Ramos (cell line): ENCODE measurements around the gene KCNQ1.

ENCODE experiments used
- in situ Hi-C: fragments of 300-500 bp; cut with MboI; formaldehyde crosslinking; loops from one replicate; pipeline ENCODE4 v1.14.3; 2022; ENCODE audit warnings: low sequenced_read_pairs; ENCODE audit not compliant: unreplicated experiment

Gene KCNQ1

GRCh38 chr11:2452321-2453012, 7.7 kb downstream of the KCNQ1 start:
- in situ Hi-C loops, result no loop called here

- in situ Hi-C loops, result no loop called here
Observed at GRCh38 chr11:2453436-2453835, 8.6 kb downstream of the KCNQ1 start.

GRCh38 chr11:2458321-2458720, 13.5 kb downstream of the KCNQ1 start:
- in situ Hi-C loops, result no loop called here

GRCh38 chr11:2459016-2459725, 14.4 kb downstream of the KCNQ1 start:
- in situ Hi-C loops, result no loop called here

- in situ Hi-C loops, result no loop called here
Observed at GRCh38 chr11:2459796-2460531, 15.2 kb downstream of the KCNQ1 start.

- in situ Hi-C loops, result no loop called here
Observed at GRCh38 chr11:2460540-2461252, 15.9 kb downstream of the KCNQ1 start.

GRCh38 chr11:2461253-2461955, 16.6 kb downstream of the KCNQ1 start:
- in situ Hi-C loops, result no loop called here

GRCh38 chr11:2461956-2462542, 17.2 kb downstream of the KCNQ1 start:
- in situ Hi-C loops, result no loop called here

- in situ Hi-C loops, result no loop called here
Observed at GRCh38 chr11:2462543-2462985, 17.8 kb downstream of the KCNQ1 start.

GRCh38 chr11:2462986-2463765, 18.4 kb downstream of the KCNQ1 start:
- in situ Hi-C loops, result no loop called here

- in situ Hi-C loops, result no loop called here
Observed at GRCh38 chr11:2463766-2464277, 19.0 kb downstream of the KCNQ1 start.

- in situ Hi-C loops, result no loop called here
Observed at GRCh38 chr11:2464451-2465165, 19.8 kb downstream of the KCNQ1 start.

GRCh38 chr11:2465202-2466068, 20.6 kb downstream of the KCNQ1 start:
- in situ Hi-C loops, result no loop called here

GRCh38 chr11:2466069-2466801, 21.4 kb downstream of the KCNQ1 start:
- in situ Hi-C loops, result no loop called here

GRCh38 chr11:2466869-2467694, 22.3 kb downstream of the KCNQ1 start:
- in situ Hi-C loops, result no loop called here

GRCh38 chr11:2467695-2468055, 22.9 kb downstream of the KCNQ1 start:
- in situ Hi-C loops, result no loop called here
